HG03066 (cell line): Measurements from ENCODE around the gene AGL.
A peak's percentile ranks its signal among the peaks of the same experiment; 100 is the strongest.
"Not testable (repeated sequence)": the region's sequence is repeated elsewhere in the genome, so short reads cannot be mapped to it uniquely, and the experiment has no call there.

Source experiments
- ATAC-seq: cut with Tn5 transposase; IDR thresholded peaks from one replicate; pipeline ENCODE4 v1.9.1; 2021; ENCODE audit warnings: low read depth; ENCODE audit not compliant: unreplicated experiment

The AGL gene

DNA sequence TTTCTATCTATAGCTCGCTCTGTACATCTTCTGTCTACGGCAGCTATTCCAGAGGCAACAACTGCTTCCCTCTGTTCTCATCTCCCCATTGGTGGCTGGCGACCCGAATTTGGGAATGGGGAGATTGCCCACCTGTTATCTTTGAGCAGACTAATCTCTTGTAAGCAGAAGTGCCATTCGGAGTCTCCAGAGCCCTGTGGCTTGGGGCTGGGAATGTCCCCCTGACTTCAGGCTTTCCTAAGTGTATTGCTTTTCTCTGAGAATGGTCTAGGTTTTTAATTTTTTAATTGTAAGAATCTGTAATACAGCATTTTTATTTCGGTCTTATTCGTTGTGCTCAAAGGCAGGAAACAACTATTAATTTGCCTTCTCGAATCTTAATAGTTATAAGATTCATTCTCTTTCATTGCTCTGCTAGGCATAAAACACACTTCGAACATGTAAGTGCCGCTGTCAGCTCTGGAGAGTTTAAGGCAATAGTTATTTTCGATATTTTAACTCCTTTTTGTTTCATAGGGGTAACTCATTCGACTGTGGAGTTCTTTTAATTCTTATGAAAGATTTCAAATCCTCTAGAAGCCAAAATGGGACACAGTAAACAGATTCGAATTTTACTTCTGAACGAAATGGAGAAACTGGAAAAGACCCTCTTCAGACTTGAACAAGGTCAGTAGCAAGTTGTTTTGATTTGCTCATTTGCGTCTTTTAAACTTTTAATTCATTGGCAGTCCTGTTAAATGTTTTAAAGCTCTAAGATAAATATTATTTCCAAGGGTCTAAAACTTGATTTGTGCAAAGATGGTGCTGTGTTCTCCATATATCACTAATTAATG is 514 bp downstream of the AGL start:
- peak; percentile 13 for ATAC-seq

DNA sequence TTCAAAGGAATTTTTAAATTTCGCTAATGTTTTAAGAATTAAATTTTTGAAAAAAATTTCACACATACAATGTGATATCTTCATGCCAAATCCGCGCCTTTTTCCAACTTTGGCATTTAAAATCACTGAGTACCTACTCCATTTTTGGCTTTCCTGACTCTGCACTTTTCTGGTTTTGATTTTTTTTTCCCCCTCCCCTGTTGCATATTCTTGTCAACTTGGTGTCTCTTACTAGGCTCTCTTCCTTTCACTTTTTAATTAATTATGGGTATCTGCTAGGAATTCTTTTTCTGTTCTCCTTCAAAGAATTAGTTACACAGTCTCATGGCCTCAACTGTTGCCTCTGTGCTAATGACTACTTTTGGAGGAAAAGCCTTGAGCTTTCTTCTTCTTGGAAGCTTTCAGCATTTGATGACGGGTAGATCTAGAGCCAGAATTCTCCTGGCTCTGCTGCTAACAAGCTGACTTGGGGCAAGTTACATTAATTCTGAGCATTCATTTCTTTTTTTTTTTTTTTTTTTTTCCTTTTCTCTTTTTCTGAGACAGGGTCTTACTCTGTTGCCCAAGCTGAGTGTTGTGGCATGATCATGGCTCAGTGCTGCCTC is 1.8 kb downstream of the AGL start:
- no peak for ATAC-seq

GRCh38 chr1:99852648-99853047 is 2.5 kb downstream of the AGL start:
- ATAC-seq, result no peak

- no peak for ATAC-seq
These were observed 5.8 kb downstream of the AGL start for GRCh38 chr1:99855914-99856450.

DNA sequence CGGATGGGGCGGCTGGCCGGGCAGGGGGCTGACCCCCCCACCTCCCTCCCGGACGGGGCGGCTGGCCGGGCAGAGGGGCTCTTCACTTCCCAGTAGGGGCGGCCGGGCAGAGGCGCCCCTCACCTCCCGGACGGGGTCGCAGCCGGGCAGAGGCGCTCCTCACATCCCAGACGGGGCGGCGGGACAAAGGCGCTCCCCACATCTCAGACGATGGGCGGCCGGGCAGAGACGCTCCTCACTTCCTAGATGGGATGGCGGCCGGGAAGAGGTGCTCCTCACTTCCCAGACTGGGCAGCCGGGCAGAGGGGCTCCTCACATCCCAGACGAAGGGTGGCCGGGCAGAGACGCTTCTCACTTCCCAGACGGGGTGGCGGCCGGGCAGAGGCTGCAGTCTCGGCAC is 6.9 kb downstream of the AGL start:
- ATAC-seq, result not testable (repeated sequence)

DNA sequence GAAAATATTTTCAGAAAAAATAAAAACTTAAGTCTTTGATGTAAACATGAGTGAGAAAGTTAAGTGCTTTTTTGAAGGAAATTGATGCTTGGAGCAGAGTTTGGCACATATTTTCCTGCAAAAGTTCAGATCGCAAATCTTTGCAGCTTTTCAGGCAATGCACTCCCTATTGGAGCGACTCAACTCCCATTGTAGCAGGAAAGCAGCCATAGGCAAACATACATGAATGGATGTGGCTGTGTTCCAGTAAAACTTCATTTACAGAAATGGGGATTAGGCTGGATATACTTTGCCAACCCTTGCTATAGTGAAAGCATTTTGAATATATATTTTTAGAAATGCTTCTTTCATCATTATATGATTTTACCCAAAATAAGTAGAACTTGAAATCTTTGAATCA is 8.1 kb downstream of the AGL start:
- ATAC-seq, result no peak

DNA sequence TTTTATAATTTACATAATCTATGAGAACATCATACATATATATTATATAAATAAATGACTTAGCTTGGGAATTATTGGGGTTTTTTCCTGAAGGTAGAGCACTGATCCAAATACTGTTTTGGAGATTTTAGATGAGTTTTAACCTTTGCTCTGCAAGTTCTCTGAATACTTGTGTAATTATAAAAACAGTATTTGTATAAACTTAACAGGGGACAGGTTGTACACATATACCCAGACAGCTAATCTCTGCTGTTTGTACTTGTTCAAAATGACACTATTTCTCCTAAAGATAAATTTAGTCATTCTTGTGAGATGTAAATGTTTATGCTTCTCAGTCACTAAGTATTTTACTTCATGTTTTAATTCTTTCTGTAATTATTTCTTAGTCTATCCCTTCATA is 8.7 kb downstream of the AGL start:
- no peak for ATAC-seq

- no peak for ATAC-seq
These were observed 10.5 kb downstream of the AGL start for GRCh38 chr1:99860703-99861102.

DNA sequence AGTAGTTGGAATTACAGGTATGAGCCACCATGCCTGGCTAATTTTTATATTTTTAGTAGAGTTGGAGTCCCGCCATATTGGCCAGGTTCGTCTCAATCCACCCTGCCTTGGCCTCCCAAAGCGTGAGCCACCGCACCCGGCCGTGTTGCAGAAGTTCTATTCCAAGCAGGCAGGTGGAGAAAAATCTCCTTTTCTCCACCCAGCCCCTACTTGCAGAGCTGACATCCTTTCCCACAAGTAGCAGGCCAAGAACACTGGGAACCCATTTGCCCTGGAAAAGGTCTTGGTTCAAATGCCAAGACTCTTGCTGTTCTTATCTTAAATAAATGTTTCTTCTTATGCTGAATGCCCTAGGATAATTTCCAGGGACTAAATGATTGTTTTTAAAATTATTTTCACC is 17.5 kb downstream of the AGL start:
- no peak for ATAC-seq

DNA sequence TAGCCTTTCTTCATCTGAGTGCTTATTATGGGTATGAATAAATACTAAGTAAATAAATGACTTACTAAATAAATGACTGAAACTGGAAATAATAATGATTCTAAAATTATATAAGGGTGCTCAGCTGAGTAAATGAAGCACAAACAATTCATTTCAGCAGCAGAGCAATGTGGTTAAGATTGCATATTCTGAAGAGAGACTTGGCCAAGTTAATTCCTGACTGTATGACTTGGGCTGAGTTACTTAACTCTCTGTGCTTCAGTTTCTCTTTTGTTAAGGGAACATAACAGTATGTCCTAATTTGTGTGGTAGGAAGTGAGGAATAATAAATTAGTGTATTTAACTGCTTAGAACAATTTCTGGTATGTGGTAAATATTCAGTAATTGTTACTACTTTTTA is 19.1 kb downstream of the AGL start:
- ATAC-seq, result no peak

DNA sequence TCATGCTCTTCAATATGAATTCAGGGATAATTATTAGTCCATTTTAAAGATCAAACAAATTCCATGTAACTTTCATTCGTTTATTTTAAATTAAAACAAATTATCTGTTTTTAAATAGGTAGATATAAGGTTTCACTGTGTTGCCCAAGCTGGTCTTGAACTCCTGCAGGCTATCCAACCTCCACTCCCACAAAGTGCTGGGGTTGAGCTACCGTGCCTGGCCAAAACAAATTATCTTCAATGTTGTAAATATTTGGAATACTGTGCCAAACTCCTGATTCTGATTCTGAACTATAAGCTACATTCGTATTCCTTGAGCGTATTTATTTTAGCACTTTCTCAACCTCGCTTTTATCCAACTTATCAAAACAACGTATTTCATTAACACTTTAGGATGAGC is 19.6 kb downstream of the AGL start:
- no peak for ATAC-seq

- no peak for ATAC-seq
These were observed 21.9 kb downstream of the AGL start for GRCh38 chr1:99872063-99872462.

- ATAC-seq, result no peak
These were observed 27.4 kb downstream of the AGL start for GRCh38 chr1:99877568-99877967.

GRCh38 chr1:99886179-99886578 is 36.0 kb downstream of the AGL start:
- no peak for ATAC-seq

GRCh38 chr1:99886841-99887240 is 36.7 kb downstream of the AGL start:
- ATAC-seq, result no peak

DNA sequence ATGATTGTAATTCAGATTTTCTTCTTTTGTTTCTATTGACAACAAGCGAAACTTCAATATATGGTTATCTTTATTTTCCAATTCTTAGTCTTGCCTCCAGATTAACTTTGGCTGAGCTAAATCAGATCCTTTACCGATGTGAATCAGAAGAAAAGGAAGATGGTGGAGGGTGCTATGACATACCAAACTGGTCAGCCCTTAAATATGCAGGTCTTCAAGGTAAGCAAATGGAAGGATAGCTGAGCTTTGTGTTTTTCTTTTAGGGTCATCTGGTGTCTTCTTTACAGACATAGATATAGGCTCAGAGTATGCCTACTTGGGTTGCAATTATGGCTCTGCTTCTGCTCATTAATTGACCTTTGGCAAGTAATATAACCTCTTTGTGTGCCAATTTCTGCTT is 37.7 kb downstream of the AGL start:
- ATAC-seq, result no peak

DNA sequence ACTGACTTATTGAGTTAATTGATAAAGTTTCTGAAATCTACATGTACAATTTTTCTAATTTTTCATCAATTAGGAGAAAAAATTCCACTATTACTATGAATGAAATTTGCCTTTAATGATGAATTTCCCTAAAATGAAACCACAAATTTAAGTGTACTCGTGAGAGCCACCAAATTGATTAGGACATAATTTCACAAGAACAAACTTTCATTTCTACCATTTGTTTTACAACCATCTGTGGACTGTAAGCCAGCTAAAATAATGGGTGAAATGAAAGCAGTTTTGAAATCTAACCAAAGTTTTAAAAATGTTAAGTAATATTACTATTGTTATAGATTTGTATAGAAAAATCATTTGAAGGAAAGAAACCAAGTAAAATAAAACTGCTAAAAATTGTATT is 41.8 kb downstream of the AGL start:
- no peak for ATAC-seq

- ATAC-seq, result not testable (repeated sequence)
These were observed 53.1 kb downstream of the AGL start for GRCh38 chr1:99903278-99903677.

- ATAC-seq, result no peak
These were observed 56.4 kb downstream of the AGL start for GRCh38 chr1:99906535-99906934.

- ATAC-seq, result no peak
These were observed 67.1 kb downstream of the AGL start for GRCh38 chr1:99917214-99917613.

GRCh38 chr1:99919220-99919619 is 69.1 kb downstream of the AGL start:
- no peak for ATAC-seq

GRCh38 chr1:99934801-99935200 is 84.6 kb downstream of the AGL start:
- no peak for ATAC-seq
